ENCODE measurements around the gene OVOL1. TPM values are rescaled to one million over a fixed set of nuclear protein-coding genes. Genes with fewer than 3 reads are reported as not detected.

The OVOL1 gene
- total RNA-seq, 1 donor from 2014 or later: 12.5 TPM

DNA sequence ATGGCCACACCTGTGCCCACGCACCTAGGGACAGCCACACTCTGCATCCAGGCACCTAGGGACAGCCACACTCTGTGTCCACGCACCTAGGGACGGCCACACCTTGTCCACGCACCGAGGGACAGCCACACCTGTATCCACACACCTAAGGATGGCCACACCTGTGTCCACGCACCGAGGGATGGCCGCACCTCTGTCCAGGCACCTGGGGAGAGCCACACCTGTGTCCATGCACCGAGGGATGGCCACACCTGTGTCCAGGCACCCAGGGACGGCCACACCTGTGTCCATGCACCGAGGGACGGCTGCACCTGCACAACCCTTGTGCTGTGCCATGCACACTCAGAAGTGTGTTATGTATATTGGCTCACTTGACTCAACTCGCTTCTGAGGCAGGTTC lies 10.8 kb downstream of the OVOL1 start:
- TF ChIP-seq, protein P1, sequence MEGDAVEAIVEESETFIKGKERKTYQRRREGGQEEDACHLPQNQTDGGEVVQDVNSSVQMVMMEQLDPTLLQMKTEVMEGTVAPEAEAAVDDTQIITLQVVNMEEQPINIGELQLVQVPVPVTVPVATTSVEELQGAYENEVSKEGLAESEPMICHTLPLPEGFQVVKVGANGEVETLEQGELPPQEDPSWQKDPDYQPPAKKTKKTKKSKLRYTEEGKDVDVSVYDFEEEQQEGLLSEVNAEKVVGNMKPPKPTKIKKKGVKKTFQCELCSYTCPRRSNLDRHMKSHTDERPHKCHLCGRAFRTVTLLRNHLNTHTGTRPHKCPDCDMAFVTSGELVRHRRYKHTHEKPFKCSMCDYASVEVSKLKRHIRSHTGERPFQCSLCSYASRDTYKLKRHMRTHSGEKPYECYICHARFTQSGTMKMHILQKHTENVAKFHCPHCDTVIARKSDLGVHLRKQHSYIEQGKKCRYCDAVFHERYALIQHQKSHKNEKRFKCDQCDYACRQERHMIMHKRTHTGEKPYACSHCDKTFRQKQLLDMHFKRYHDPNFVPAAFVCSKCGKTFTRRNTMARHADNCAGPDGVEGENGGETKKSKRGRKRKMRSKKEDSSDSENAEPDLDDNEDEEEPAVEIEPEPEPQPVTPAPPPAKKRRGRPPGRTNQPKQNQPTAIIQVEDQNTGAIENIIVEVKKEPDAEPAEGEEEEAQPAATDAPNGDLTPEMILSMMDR (conservative IDR thresholded peaks at IDR 0.05; ENCODE audit: low read depth, low read length): no peak
- H3K4me3 ChIP-seq (ENCODE audit: low read depth, low read length): no peak overlapping the region

DNA sequence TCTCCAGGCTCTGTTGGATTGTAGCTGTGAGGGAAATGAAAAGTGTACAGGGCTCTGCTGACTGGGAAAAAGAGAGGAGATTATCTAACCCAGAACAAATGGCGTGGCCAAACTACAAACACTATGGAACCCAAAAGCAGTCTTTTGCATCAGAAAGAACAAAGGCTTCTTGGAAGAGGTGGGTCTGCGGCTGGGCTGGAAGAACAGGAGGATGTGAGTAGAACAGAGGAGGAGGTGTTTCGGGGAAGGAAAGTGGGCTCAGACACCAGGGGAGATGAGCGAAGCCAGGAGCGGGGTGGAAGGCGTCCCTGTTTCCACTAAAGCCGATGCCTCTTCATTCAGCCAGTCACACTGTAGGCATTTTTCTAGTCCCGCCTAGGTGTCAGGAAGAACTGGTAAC lies 12.0 kb downstream of the OVOL1 start:
- TF ChIP-seq, protein P1 (conservative IDR thresholded peaks at IDR 0.05; ENCODE audit: low read depth, low read length): no peak

More for the DNA sequence above, 10.8 kb downstream of the OVOL1 start:
- DNase-seq (ENCODE audit: low read depth): no peak

DNA sequence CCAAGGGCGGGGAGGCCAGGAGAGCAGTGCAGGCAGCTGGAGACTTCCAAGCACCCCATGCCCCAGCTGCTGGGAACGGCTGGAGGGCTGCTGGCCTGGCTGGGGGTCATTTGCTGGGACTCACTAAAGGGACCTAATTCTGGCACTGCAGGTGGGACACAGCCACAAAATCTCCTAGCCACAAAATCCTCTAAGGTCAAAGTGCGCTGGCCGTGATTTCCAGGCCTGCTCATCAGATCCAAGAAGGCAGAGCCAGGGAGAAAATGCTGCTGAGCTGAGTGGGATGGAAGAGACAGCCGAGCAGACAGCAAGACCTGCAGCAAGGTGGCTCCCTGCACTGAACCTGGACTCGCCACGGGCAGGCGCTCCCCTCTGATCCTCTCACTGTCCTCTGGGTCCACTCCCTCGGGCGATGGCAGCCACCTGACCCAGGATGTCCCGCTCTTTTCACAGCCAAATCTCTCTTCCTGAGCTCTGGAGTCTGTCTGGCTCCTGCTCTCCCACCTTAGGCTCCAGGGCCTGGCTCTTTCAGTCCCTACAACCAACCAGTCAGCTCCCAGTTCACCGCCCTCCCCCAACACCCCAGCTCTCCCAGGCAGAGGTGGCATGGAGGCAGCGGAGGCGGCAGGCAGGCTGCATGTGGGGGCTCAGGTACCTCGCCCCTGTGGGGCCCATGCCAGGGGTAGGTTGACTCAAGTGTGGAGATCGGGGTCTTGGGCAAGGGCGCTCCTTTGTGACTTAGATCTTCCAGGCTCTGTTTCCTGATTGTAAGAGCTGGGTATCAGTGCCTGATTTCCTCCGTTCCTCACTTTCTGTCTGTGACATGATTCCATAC lies 14.5 kb downstream of the OVOL1 start:
- no peak for DNase-seq (ENCODE audit: low read depth)
- TF ChIP-seq, protein P1 (conservative IDR thresholded peaks at IDR 0.05; ENCODE audit: low read depth, low read length): no peak
- no peak overlapping the region for H3K4me3 ChIP-seq (ENCODE audit: low read depth, low read length)

More for the DNA sequence above, 12.0 kb downstream of the OVOL1 start:
- H3K4me3 ChIP-seq (ENCODE audit: low read depth, low read length): no peak overlapping the region
- no peak for DNase-seq (ENCODE audit: low read depth)

DNA sequence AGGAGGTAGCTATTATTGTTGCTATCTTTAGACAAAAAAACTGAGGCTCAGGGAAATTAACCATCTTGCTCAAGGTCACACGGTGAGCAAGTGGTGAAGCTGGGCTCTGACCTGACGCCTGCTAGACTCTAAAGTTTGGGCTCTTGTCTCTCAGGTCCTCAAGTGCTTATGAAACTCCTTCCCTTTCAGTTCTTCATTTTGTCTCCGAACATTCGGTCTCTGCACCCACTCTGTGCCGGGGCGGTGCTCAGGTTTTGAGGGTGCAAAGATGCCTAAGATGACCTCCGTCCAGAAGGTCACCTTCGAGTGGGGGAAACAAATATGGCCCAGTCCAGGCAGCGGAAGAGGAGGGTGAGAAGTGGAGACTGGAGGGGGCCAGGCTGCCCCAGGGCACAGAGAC lies 16.0 kb downstream of the OVOL1 start:
- no peak overlapping the region for H3K4me3 ChIP-seq (ENCODE audit: low read depth, low read length)
- TF ChIP-seq, protein P1 (conservative IDR thresholded peaks at IDR 0.05; ENCODE audit: low read depth, low read length): no peak
- no peak for DNase-seq (ENCODE audit: low read depth)

DNA sequence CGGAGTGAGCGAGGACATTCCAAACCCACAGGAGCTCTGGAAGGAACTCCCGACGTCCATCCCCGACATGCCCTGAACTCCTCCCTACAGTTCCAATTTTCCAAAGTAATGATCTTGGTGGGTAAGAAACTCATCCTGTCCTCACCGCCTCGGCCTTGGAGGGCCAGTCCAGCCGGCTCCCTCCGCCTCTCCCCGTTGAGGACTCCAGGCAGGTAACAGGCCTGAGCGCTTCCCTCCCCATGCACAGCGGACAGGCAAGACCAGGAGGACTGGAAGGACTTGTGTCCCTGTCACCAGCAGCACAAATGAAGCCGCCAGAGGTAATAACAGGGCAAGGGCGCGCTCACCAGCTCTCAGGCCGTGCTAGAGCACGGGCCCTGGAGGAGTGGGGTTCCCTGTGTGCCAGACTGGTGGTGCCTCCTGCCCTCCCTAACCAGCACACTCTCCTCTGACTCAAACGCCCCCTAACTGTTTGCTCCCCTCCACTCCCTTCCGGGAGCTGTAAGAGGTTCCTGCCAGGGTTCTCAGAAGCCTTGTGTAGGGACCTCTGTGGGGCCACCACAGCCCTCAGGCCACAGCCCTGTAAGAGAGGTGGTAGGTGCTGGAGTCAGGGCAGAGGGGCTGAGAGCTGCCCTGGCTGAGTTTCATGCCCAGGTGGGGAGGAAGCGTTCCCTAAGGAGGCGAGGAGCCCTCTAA lies 17.1 kb downstream of the OVOL1 start:
- no peak overlapping the region for H3K4me3 ChIP-seq (ENCODE audit: low read depth, low read length)
- TF ChIP-seq, protein P1 (conservative IDR thresholded peaks at IDR 0.05; ENCODE audit: low read depth, low read length): no peak
- DNase-seq (ENCODE audit: low read depth): no peak

DNA sequence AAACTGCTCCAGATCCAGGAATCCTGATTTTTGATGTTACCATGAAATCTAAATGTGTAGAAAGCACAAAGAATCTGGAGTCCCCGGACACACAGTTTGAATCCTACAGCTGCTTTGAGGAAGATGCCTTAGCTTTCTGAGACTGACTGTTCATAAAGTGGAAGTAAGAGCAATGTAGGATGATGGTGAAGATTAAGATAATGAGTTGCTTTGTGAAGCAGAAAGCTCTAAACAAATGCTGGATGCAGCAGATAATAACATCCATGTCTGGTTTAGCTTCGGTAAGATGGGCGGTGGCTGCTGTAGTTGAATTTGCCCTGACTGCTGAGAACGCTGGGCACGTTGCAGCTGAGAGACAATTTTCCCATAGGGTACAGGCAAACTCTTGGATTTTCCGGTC lies 20.1 kb downstream of the OVOL1 start:
- TF ChIP-seq, protein P1 (conservative IDR thresholded peaks at IDR 0.05; ENCODE audit: low read depth, low read length): no peak
- no peak for DNase-seq (ENCODE audit: low read depth)
- no peak overlapping the region for H3K4me3 ChIP-seq (ENCODE audit: low read depth, low read length)
